ENCODE measurements around the gene TRABD. TPM values are rescaled to one million over a fixed set of nuclear protein-coding genes. Genes with fewer than 3 reads are reported as not detected.

The TRABD gene
- total RNA-seq, 1 experiment from 2014 or later = 55.7 TPM

GRCh38 chr22:50171319-50171964 is 14.3 kb upstream of the TRABD start:
- intact Hi-C loops (cut with micrococcal nuclease; ENCODE audit: unreplicated experiment) = no loop called here
- H3K27me3 ChIP-seq (ENCODE audit: control insufficient read depth, insufficient read depth, low read length) = no peaks in the 10 kb centered on the region
- no peak for ATAC-seq
- H3K36me3 ChIP-seq (ENCODE audit: control insufficient read depth, insufficient read depth, low read length) = no peaks in the 10 kb centered on the region
- no peak for DNase-seq (ENCODE audit: low read depth, low spot score)
- ChIA-PET POLR2A (no interaction called here), CTCF (no interaction called here)
- H3K4me3 ChIP-seq (ENCODE audit: low read depth in 2 of 2, low read length in 2 of 2) = peak overlapping the region in 1 of 2 experiments; percentile 24; a peak in 1 of 4 replicates
- no TSS peak for BruUV-seq (replicated peaks)
- H3K9me3 ChIP-seq (ENCODE audit: control insufficient read depth, insufficient read depth, low read depth, low read length) = no peaks in the 10 kb centered on the region
- H3K4me1 ChIP-seq (ENCODE audit: control insufficient read depth, insufficient read depth, low read length) = no peaks in the 10 kb centered on the region
- TF ChIP-seq POLR2AphosphoS5 (IDR thresholded peaks at IDR 0.05; ENCODE audit: low read depth, low read length) (no peak), REST (IDR thresholded peaks at IDR 0.05; ENCODE audit: insufficient read depth in 1 of 2, low read depth in 2 of 2, low read length in 1 of 2) (no peak), CTCF (IDR thresholded peaks at IDR 0.05) (no peak)
- in situ Hi-C loops (cut with HindIII; ENCODE audit: low pct_unique_long_range_greater_than_20kb, low sequenced_read_pairs) = no loop called here
- H3K27ac ChIP-seq (ENCODE audit: low read length) = no peak overlapping the region

GRCh38 chr22:50171965-50172421 is 13.7 kb upstream of the TRABD start:
- ATAC-seq (no peak), DNase-seq (ENCODE audit: low read depth, low spot score) (no peak)
- CTCF ChIA-PET = no interaction called here
- Histone ChIP-seq H3K4me3 (ENCODE audit: low read depth in 2 of 2, low read length in 2 of 2) (no peak overlapping the region), H3K4me1 (ENCODE audit: control insufficient read depth, insufficient read depth, low read length) (no peaks in the 10 kb centered on the region), H3K27me3 (ENCODE audit: control insufficient read depth, insufficient read depth, low read length) (no peaks in the 10 kb centered on the region), H3K9me3 (ENCODE audit: control insufficient read depth, insufficient read depth, low read depth, low read length) (no peaks in the 10 kb centered on the region), H3K27ac (ENCODE audit: low read length) (no peak overlapping the region), H3K36me3 (ENCODE audit: control insufficient read depth, insufficient read depth, low read length) (no peaks in the 10 kb centered on the region)
- POLR2A ChIA-PET = no interaction called here
- TF ChIP-seq POLR2AphosphoS5 (IDR thresholded peaks at IDR 0.05; ENCODE audit: low read depth, low read length) = no peak
- no peak for TF ChIP-seq CTCF (IDR thresholded peaks at IDR 0.05)
- intact Hi-C loops (cut with micrococcal nuclease; ENCODE audit: unreplicated experiment) = no loop called here
- BruUV-seq (replicated peaks) = no TSS peak
- in situ Hi-C loops (cut with HindIII; ENCODE audit: low pct_unique_long_range_greater_than_20kb, low sequenced_read_pairs) = no loop called here
